Fibroblast of lung (primary cell): ENCODE results near the gene GPR82. TPM values are rescaled to one million over a fixed set of nuclear protein-coding genes. Genes with fewer than 3 reads are reported as not detected.

ENCODE experiments used
- DNase-seq, 2 donors: peaks; one replicate each; pipeline versions ENCODE4 v3.0.0 to v3.0.0-alpha.2; 2010; ENCODE audit warnings: low read depth in 2 of 2
- H2AFZ ChIP-seq: 2 replicates; pipeline ENCODE4 v1.5.1; 2012; ENCODE audit warnings: low read length, control low read depth, inconsistent platforms
- H3K27ac ChIP-seq: 2 replicates; pipeline ENCODE4 v1.5.1; 2011; ENCODE audit warnings: low read length, control low read depth; ENCODE audit not compliant: insufficient read depth
- H3K27me3 ChIP-seq: 2 replicates; pipeline ENCODE4 v1.5.1; 2011; ENCODE audit warnings: mild to moderate bottlenecking, low read length; ENCODE audit not compliant: control insufficient read depth, insufficient read depth
- H3K36me3 ChIP-seq: 2 replicates; pipeline ENCODE4 v1.5.1; 2011; ENCODE audit warnings: low read length; ENCODE audit not compliant: control insufficient read depth, insufficient read depth
- H3K4me1 ChIP-seq: 2 replicates; pipeline ENCODE4 v1.5.1; 2011; ENCODE audit warnings: low read length; ENCODE audit not compliant: control insufficient read depth, insufficient read depth; ENCODE audit errors: extremely low read depth
- H3K4me2 ChIP-seq: 2 replicates; pipeline ENCODE4 v1.5.1; 2011; ENCODE audit warnings: low read length, control low read depth; ENCODE audit not compliant: insufficient read depth; ENCODE audit errors: extremely low read depth
- H3K4me3 ChIP-seq, 4 experiments: fragments of 200-600 bp in 1 of 4; sonication (generic) in 1 of 4; replicated peaks in 1 of 4; 2 replicates each; pipeline ENCODE4 v1.5.1; 2011 to 2016; ENCODE audit warnings: low read length in 4 of 4, low read depth in 3 of 4, mild to moderate bottlenecking in 3 of 4, control low read depth in 2 of 4, inconsistent platforms in 1 of 4, mixed read lengths in 1 of 4; ENCODE audit not compliant: insufficient read depth in 1 of 4; ENCODE audit errors: control extremely low read depth in 1 of 4
- H3K79me2 ChIP-seq: 2 replicates; pipeline ENCODE4 v1.5.1; 2012; ENCODE audit warnings: mild to moderate bottlenecking, low read length, inconsistent platforms; ENCODE audit not compliant: control insufficient read depth, insufficient read depth
- H3K9ac ChIP-seq: 2 replicates; pipeline ENCODE4 v1.5.1; 2011; ENCODE audit warnings: mild to moderate bottlenecking, low read length, control low read depth; ENCODE audit not compliant: insufficient read depth
- H3K9me3 ChIP-seq: 2 replicates; pipeline ENCODE4 v1.5.1; 2012; ENCODE audit warnings: low read depth, low read length; ENCODE audit not compliant: control insufficient read depth, insufficient read depth
- H4K20me1 ChIP-seq: 2 replicates; pipeline ENCODE4 v1.5.1; 2011; ENCODE audit warnings: low read length; ENCODE audit not compliant: control insufficient read depth, insufficient read depth; ENCODE audit errors: extremely low read depth
- CTCF ChIP-seq, 2 donors: IDR thresholded peaks in 1 of 2; conservative IDR thresholded peaks in 1 of 2; 1 replicate in 1 of 2; 2 replicates in 1 of 2; pipeline ENCODE4 v1.5.1; 2011 to 2012; ENCODE audit warnings: low read length in 2 of 2, control low read depth in 1 of 2, inconsistent platforms in 1 of 2, low read depth in 1 of 2, mild to moderate bottlenecking in 1 of 2
- EZH2 ChIP-seq: IDR thresholded peaks from 2 replicates; pipeline ENCODE4 v1.5.1; 2012; ENCODE audit warnings: low read length, control low read depth, mild to moderate bottlenecking; ENCODE audit errors: missing control alignments
- polyA plus RNA-seq, 2 donors: library from polyadenylated mRNA; depleted of rRNA in 1 of 2; stranded (reverse) in 1 of 2; unstranded in 1 of 2; fragments of >200 nt; gene quantifications; 2 replicates each; pipeline ENCODE4 v1.2.1, GENCODE V29; 2011 to 2012; ENCODE audit warnings: missing spikeins in 1 of 2
- total RNA-seq: library from RNA; depleted of rRNA; stranded (reverse); fragments of >200 nt; gene quantifications from 2 replicates; pipeline ENCODE4 v1.2.1, GENCODE V29; 2014

GPR82 gene
- total and polyA plus RNA-seq, 2 donors (not counting 1 experiment from before 2014, with no cell fraction given) = not detected

GRCh38 chrX:41761702-41762101 is 37.7 kb downstream of the GPR82 start:
- Histone ChIP-seq H3K27me3 (no peaks in the 10 kb centered on the region), H3K79me2 (no peaks in the 10 kb centered on the region), H3K4me3 (no peak overlapping the region), H3K36me3 (no peaks in the 10 kb centered on the region), H4K20me1 (no peaks in the 10 kb centered on the region), H2AFZ (no peak overlapping the region), H3K9ac (no peak overlapping the region), H3K9me3 (no peaks in the 10 kb centered on the region), H3K27ac (no peak overlapping the region), H3K4me2 (no peak overlapping the region), H3K4me1 (no peaks in the 10 kb centered on the region)
- TF ChIP-seq CTCF (conservative IDR thresholded peaks at IDR 0.05 in 1 of 2, IDR thresholded peaks at IDR 0.05 in 1 of 2; ENCODE audit: low read depth in 1 of 2, low read length in 2 of 2) (no peak), EZH2 (no peak)
- no peak for DNase-seq

GRCh38 chrX:41779030-41779564 is 55.1 kb downstream of the GPR82 start:
- peak; percentile 73 to 77 for DNase-seq
- Histone ChIP-seq H3K27me3 (no peaks in the 10 kb centered on the region), H3K9me3 (no peaks in the 10 kb centered on the region), H2AFZ (no peak overlapping the region), H4K20me1 (no peaks in the 10 kb centered on the region), H3K79me2 (no peaks in the 10 kb centered on the region), H3K27ac (peak overlapping the region; percentile 14), H3K4me1 (peaks cover 2% of the 10 kb centered on the region), H3K4me3 (no peak overlapping the region), H3K36me3 (no peaks in the 10 kb centered on the region), H3K9ac (no peak overlapping the region), H3K4me2 (no peak overlapping the region)
- TF ChIP-seq CTCF (conservative IDR thresholded peaks at IDR 0.05 in 1 of 2, IDR thresholded peaks at IDR 0.05 in 1 of 2; ENCODE audit: low read depth in 1 of 2, low read length in 2 of 2) = no peak
- TF ChIP-seq EZH2 = no peak

Other genes starting within 250 kb of the GPR82 start
- gene GPR34, start 35.2 kb upstream of the GPR82 start, total RNA-seq = not detected in 2 replicates
- gene GPR34, start 35.2 kb upstream of the GPR82 start, polyA plus RNA-seq = not detected in 2 replicates
- gene CASK, start 199.4 kb downstream of the GPR82 start, total RNA-seq = 57.0 and 78.3 TPM in 2 replicates
- 27.4 and 30.7 TPM in 2 replicates for gene CASK, start 199.4 kb downstream of the GPR82 start, polyA plus RNA-seq